HG03139 (cell line): Measurements from ENCODE around the gene KEAP1.
"Not testable (repeated sequence)": the region's sequence is repeated elsewhere in the genome, so short reads cannot be mapped to it uniquely, and the experiment has no call there.

Experiments
- ATAC-seq: cut with Tn5 transposase; IDR thresholded peaks from one replicate; pipeline ENCODE4 v1.9.1; 2021; ENCODE audit not compliant: unreplicated experiment

Gene KEAP1

DNA sequence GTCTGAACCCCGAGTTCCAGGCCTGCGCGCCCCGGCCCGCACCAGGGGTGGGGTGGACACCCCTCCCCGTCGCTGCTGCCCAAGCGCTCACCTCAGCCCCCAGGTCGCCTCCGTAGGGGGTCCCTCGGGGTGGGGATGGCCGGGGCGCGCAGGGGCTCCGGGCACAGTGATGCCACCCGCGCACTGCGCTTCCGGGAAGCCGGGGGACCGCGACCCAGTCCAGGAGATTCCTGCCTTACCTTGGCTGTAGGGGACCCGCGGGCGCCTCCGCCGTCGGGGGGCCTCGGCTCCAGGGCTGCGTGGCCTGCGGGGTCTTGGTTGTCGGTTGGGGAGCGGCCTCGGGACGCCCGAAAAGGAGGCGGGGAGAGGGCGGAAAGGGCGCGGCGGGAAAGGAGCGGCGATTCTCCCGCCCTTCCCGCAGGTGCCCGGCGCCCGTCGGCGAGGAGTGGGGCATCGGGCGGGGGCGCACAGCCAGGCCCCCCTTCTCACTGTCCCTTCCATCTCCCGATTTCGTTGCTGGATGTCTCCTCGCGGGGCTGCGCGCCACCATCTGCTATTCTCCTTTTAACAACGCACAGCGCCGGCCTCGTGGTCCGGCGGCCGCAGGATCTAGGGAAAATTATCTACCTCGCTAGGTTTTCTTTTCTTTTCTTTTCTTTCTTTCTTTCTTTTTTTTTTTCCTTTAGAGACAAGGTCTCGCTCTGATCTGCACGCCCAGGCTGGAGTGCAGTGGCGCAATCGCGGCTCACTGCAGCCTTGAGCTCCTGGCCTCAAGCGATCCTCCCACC lies at the start of gene KEAP1:
TSS of gene KEAP1 (minus strand) at position 355 of the 788 bp plus-strand sequence. CDS start 3,323 bp downstream, outside the sequence.
- peak; percentile 23 for ATAC-seq

DNA sequence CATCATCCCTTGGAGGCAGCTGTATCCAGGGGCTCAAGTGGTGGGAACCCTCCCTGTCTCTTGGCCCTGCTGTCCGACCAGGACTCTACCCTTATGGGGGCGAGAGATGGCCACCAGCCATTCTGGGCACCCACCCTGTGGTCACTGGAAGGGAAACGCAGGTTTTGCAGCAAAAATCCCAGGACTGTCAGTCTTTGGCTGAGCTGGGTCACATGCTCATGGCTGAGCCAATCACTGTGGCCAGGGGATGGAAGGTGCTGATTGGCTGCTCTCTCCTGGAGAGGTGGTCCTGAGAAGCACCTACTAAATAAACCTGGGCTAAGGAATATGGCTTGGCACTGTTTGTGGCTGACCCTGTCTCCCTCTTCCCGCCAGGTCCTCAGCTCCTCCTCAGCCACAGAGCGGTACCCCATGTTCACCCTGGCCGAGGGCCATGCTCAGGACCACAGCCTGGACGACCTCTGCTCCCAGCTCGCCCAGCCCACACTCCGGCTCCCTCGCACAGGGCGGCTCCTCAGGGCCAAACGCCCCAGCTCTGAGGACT lies 49.4 kb upstream of the KEAP1 start:
- ATAC-seq = no peak

DNA sequence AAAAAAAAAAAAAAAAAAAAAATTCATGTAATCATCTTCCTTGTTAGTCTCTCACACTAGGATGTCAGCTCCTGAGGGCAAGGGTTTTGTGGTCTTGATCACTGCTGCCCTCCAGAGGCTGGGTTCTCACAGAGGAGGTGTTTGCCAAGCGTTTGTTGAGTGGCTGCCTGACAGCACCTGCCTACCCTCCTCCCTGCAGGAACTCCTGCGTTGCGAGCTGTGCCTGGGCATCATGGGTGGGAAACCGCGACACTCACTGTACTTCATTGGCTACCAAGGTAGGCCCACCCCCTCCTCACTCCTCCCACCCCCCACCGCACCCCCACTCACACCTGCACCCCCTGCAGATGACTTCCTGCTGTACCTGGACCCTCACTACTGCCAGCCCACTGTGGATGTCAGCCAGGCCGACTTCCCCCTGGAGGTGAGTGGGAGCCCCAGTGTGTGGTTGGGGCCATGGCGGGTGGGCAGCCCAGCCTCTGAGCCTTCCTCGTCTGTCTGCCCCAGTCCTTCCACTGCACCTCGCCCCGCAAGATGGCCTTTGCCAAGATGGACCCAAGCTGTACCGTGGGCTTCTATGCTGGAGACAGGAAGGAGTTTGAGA lies 48.6 kb upstream of the KEAP1 start:
- ATAC-seq = no peak

DNA sequence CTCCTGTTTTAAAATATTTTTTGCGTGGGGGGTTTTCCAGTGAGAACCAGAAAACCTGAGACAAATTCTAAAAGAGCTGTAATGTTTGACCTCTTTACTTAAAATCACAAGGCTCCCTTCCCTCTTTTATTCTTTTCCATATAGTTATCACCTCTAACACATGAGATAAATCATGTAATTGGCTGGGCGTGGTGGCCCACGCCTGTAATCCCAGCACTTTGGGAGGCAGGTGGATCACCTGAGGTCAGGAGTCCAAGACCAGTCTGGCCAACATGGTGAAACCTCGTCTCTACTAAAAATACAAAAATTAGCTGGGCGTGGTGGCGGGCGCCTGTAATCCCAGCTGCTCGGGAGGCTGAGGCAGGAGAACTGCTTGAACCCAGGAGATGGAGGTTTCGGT lies 47.9 kb upstream of the KEAP1 start:
- not testable (repeated sequence) for ATAC-seq

GRCh38 chr19:10550336-10550735 lies 47.2 kb upstream of the KEAP1 start:
- ATAC-seq = no peak

GRCh38 chr19:10549733-10550132 lies 46.6 kb upstream of the KEAP1 start:
- ATAC-seq = no peak

DNA sequence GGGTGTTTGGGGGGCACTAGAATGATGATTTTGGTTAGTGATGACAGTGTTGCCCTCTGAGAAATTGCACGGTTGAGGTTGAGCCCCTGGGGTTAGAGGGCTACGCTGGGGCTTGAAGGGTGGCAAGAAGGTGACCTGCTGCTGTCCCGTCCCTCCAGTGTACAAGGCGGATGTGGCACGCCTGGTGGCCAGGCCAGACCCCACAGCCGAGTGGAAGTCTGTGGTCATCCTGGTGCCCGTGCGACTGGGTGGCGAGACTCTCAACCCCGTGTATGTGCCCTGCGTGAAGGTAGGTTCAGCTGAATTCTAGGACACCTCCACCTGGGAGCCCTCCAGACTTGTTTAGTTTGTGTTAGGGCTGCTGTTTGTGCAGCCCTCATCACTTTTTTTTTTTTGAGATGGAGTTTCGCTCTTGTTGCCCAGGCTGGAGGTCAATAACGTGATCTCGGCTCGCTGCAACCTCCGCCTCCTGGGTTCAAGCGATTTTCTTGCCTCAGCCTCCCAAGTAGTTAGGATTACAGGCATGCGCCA lies 45.7 kb upstream of the KEAP1 start:
- ATAC-seq = no peak

DNA sequence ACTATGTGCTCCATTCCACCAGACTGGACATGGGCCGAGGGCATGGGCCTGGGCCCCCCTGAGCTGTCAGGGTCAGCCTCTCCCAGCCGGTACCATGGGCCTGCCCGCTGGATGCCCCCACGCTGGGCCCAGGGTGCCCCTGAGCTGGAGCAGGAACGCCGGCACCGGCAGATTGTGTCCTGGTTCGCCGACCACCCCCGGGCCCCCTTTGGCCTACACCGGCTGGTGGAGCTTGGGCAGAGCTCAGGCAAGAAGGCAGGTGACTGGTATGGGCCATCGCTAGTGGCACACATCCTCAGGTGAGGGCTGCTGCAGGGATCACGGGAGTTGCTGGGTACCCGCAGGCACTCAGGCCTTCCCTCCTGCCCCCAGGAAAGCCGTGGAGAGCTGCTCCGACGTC lies 43.7 kb upstream of the KEAP1 start:
- no peak for ATAC-seq

DNA sequence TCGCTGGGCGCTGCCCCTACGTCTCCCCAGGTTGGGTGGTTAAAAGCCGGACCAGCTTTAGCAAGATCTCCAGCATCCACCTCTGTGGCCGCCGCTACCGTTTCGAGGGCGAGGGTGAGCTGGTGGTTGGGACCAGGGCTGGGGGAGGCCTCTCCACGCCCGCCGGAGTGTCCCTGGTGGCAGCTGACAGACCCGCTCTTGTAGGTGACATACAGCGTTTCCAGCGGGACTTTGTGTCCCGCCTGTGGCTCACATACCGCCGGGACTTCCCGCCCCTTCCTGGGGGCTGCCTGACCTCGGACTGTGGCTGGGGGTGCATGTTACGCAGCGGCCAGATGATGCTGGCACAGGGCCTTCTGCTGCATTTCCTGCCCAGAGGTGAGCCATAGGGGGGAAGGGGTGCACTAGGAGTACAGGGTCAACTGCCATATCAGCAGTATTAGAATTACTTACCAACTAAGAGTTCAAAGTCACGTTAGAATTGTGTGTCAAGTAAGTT lies 41.6 kb upstream of the KEAP1 start:
- no peak for ATAC-seq

DNA sequence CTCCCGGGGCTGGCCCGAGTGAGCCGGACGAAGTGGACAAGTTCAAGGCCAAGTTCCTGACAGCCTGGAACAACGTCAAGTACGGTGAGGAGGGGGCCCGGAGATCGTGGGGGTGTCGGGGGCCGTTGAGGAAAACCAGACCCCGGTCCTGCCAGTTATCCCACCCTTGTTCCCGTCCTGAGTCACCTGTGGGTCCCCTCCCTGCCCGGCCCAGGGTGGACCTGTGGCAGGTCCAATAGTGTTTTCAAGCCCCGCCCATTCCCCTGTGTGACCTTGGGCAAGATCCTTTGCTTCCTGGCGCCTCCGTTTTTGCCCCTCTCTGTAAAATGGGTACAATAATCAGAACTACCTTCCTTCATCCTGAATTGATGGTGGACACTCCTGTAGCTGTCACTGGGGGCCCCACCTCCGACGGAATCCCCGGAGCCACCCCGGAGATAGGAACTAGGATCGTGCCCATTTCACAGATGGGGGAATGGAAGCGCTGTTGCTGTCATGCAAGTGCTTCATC lies 41.1 kb upstream of the KEAP1 start:
- no peak for ATAC-seq

- no peak for ATAC-seq
Measured at GRCh38 chr19:10543420-10544241, 40.5 kb upstream of the KEAP1 start, which contains the start of gene ATG4D. ATG4D (plus strand) TSS chr19:10543904; CDS start chr19:10544091, 187 bp downstream.

DNA sequence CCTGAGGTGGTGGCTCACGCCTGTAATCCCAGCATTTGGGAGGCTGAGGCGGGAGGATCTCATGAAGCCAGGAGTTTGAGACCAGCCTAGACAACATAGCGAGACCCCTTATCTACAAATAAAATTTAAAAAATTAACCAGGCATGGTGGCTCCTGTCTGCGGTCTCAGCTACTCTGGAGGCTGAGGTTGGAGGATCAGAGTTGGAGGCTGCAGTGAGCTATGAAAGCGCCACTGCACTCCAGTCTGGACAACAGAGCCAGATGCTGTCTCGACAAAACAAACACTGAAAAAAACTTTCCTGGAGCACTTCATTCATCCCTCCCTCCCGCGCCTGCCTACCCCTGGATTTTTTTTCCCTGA lies 39.9 kb upstream of the KEAP1 start:
- no peak for ATAC-seq

GRCh38 chr19:10539016-10539415 lies 35.9 kb upstream of the KEAP1 start:
- not testable (repeated sequence) for ATAC-seq

GRCh38 chr19:10538204-10538983 lies 35.2 kb upstream of the KEAP1 start:
- ATAC-seq = no peak

GRCh38 chr19:10537668-10538067 lies 34.5 kb upstream of the KEAP1 start:
- no peak for ATAC-seq

DNA sequence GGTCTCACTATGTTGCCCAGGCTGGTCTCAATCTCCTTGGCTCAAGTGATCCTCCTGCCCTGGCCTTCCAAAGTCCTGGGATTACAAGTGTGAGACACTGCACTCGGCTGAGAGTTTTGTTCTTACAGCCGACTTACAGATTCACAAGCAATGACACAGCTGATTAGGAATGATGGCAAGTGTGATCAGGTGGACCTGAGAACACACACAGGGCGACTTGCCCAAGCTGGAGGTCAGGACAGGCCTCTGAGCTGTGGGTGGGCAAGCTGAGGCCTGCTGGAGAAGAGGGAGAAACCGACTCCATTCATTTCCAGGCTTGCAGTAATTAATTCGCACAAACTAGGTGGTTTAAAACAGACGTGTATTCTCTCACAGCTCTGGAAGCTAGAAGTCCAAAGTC lies 32.5 kb upstream of the KEAP1 start:
- ATAC-seq = no peak

GRCh38 chr19:10533646-10534386 lies 30.7 kb upstream of the KEAP1 start:
- no peak for ATAC-seq

DNA sequence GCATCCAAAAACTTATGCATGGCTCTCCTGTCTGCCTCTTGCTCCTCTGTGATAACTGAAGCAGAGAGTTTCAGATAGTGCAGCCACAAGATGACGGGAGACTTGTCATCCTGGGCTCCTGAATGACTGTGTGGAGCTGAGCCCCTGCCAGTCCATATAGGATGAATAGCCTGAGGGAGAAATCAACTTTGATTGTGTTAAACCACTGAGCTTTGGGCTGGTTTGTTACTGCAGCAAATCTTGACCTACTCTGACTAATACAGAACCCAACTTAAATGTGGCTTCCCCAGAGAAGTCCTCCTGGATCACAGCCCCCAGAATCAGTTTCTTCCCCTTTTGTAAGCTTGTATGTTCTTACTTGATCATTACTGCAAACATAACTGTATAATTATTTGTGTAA lies 29.3 kb upstream of the KEAP1 start:
- no peak for ATAC-seq

GRCh38 chr19:10526887-10527286 lies 23.7 kb upstream of the KEAP1 start:
- not testable (repeated sequence) for ATAC-seq
